Measurements from ENCODE around the gene NOS2.

DNA sequence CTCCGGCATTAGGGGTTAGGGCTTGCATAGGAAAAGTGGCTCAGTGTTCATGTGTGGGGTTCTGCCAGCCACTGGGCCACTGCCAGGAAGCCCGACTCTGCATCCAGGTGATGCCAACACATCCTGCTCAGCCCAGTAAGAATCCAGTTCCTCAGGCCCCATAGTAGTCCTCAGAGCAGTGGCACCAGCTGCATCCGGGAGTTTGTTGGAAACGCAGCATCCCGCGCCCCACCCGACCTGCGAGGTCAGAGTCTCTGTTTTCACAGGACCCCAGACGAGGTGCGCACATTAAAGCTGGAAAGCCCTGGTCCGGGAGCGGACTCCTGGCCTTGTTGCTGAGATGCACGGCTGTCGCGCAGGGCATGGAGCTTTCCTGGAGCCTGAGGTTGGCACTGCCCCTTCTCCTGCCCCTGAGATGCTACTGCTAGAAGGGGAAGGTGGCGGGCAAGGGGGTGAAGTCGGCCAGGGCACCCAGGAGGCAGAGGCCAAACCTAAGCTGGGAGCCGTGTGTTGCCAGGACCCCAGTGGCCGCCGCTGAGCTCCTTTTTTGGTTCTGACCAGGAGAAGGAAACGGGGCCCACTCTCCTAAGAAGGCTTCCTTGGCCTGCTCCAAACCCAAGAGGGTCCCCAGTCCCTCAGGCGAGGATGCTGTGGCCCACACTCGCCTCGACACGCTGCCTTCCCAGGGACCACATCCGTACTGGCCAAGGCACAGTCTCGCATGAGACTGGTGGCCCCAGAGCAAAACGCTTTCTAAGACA, 44.4 kb downstream of the NOS2 start:
- TF ChIP-seq POLR2A (IDR thresholded peaks at IDR 0.05) = no peak
- TF ChIP-seq, protein P1, sequence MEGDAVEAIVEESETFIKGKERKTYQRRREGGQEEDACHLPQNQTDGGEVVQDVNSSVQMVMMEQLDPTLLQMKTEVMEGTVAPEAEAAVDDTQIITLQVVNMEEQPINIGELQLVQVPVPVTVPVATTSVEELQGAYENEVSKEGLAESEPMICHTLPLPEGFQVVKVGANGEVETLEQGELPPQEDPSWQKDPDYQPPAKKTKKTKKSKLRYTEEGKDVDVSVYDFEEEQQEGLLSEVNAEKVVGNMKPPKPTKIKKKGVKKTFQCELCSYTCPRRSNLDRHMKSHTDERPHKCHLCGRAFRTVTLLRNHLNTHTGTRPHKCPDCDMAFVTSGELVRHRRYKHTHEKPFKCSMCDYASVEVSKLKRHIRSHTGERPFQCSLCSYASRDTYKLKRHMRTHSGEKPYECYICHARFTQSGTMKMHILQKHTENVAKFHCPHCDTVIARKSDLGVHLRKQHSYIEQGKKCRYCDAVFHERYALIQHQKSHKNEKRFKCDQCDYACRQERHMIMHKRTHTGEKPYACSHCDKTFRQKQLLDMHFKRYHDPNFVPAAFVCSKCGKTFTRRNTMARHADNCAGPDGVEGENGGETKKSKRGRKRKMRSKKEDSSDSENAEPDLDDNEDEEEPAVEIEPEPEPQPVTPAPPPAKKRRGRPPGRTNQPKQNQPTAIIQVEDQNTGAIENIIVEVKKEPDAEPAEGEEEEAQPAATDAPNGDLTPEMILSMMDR (IDR thresholded peaks at IDR 0.05 in 8 of 11, conservative IDR thresholded peaks at IDR 0.05 in 3 of 11) = no peak

All from spleen (tissue), 7 donors.